Left colon (tissue), 2 donors: ENCODE measurements around the gene FBF1. TPM values are rescaled to one million over a fixed set of nuclear protein-coding genes. Genes with fewer than 3 reads are reported as not detected.
"Not testable (repeated sequence)": the region's sequence is repeated elsewhere in the genome, so short reads cannot be mapped to it uniquely, and the experiment has no call there.

ENCODE experiments used
- ATAC-seq: fragments of 200-7000 bp; cut with Tn5 transposase; one replicate; pipeline ENCODE4 v1.9.1; 2020; ENCODE audit warnings: mild to moderate bottlenecking, moderate library complexity
- DNase-seq, 2 donors: peaks; one replicate each; pipeline ENCODE4 v3.0.0-alpha.2; 2020
- intact Hi-C, 2 donors: fragments of 100-400 bp; cut with DNase I in 1 of 2; cut with micrococcal nuclease in 1 of 2; formaldehyde crosslinking; loops; one replicate each; pipeline versions ENCODE4 v1.11.2 to v1.14.0; 2022; cut with DNase I, micrococcal nuclease
- total RNA-seq, 2 donors: library from RNA; stranded (reverse); fragmentation: NEBNext Ultra II Directional; extraction: Animal tissue kit (Norgen Biotek cat#: 25700); gene quantifications; one replicate each; pipeline ENCODE4 v1.2.1, GENCODE V29; 2021
- donor health status: DM: no; HTN: no; CAD: no.
- donor health status: DM: yes; HTN: yes; CAD: no.

Gene FBF1
- total RNA-seq, 2 donors from 2014 or later = 5.2 to 5.5 TPM

GRCh38 chr17:75899767-75900468, 40.9 kb downstream of the FBF1 start:
- intact Hi-C loops = no loop called here
- DNase-seq (no peak), ATAC-seq (no peak)

GRCh38 chr17:75899353-75899752, 41.5 kb downstream of the FBF1 start:
- ATAC-seq (no peak), DNase-seq (no peak)
- intact Hi-C loops = no loop called here

- DNase-seq = no peak
- intact Hi-C loops = no loop called here
- no peak for ATAC-seq
Observed at GRCh38 chr17:75898791-75899190, 42.1 kb downstream of the FBF1 start.

GRCh38 chr17:75898065-75898464, 42.8 kb downstream of the FBF1 start:
- ATAC-seq (no peak), DNase-seq (no peak)
- intact Hi-C loops = no loop called here

GRCh38 chr17:75897160-75898019, 43.5 kb downstream of the FBF1 start:
- intact Hi-C loops = no loop called here
- ATAC-seq (no peak), DNase-seq (peak; percentile 52 to 54)

- intact Hi-C loops = no loop called here
- ATAC-seq = peak; percentile 83
Observed at GRCh38 chr17:75896415-75897159, 44.3 kb downstream of the FBF1 start, which contains the start of gene TRIM65. Gene TRIM65, minus strand, starts transcription at chr17:75896951. Its CDS starts 14 bp downstream, at chr17:75896937.

GRCh38 chr17:75895370-75896155, 45.3 kb downstream of the FBF1 start:
- DNase-seq (peak in 1 of 2 donors; percentile 47), ATAC-seq (peak; percentile 31)
- intact Hi-C loops = no loop called here

More at GRCh38 chr17:75896415-75897159, 44.3 kb downstream of the FBF1 start, which contains the start of gene TRIM65:
- DNase-seq = peak; percentile 83 to 90

GRCh38 chr17:75894049-75894733, 46.7 kb downstream of the FBF1 start:
- ATAC-seq = no peak
- intact Hi-C loops = no loop called here
- peak in 1 of 2 donors; percentile 8 for DNase-seq

GRCh38 chr17:75893305-75894048, 47.4 kb downstream of the FBF1 start:
- ATAC-seq (no peak), DNase-seq (no peak)
- intact Hi-C loops = no loop called here

GRCh38 chr17:75892556-75893224, 48.2 kb downstream of the FBF1 start:
- ATAC-seq = no peak
- DNase-seq = no peak
- intact Hi-C loops = no loop called here

GRCh38 chr17:75891605-75892555, 49.0 kb downstream of the FBF1 start:
- no peak for ATAC-seq
- intact Hi-C loops = no loop called here
- no peak for DNase-seq

GRCh38 chr17:75891022-75891604, 49.7 kb downstream of the FBF1 start:
- intact Hi-C loops = no loop called here
- ATAC-seq (no peak), DNase-seq (no peak)

- DNase-seq = no peak
- intact Hi-C loops = no loop called here
- no peak for ATAC-seq
Observed at GRCh38 chr17:75889454-75889853, 51.4 kb downstream of the FBF1 start.

GRCh38 chr17:75888484-75888883, 52.4 kb downstream of the FBF1 start:
- intact Hi-C loops = no loop called here
- no peak for DNase-seq
- no peak for ATAC-seq

GRCh38 chr17:75885860-75886259, 55.0 kb downstream of the FBF1 start:
- ATAC-seq, intact Hi-C loops, DNase-seq: not testable (repeated sequence)
